ENCODE data around the gene YWHAB.

- TF ChIP-seq EZH2 (IDR thresholded peaks at IDR 0.05; ENCODE audit: low read length, missing control alignments): no peak
- TF ChIP-seq CTCF (conservative IDR thresholded peaks at IDR 0.05 in 1 of 2, IDR thresholded peaks at IDR 0.05 in 1 of 2; ENCODE audit: low read depth in 1 of 2, low read length in 2 of 2): no peak
Observed at GRCh38 chr20:44896583-44896982, 11.1 kb downstream of the YWHAB start.

Data from fibroblast of lung (primary cell).